ENCODE results near the gene PDZD2. TPM values are rescaled to one million over a fixed set of nuclear protein-coding genes. Genes with fewer than 3 reads are reported as not detected.

Gene PDZD2
- polyA plus RNA-seq, 1 donor from 2014 or later: 3.1 TPM

GRCh38 chr5:32158679-32158975 lies 519.7 kb downstream of the PDZD2 start:
- TF ChIP-seq EZH2 (IDR thresholded peaks at IDR 0.05; ENCODE audit: borderline replicate concordance, insufficient read depth, low read length, poor library complexity, severe bottlenecking) (no peak), POLR2AphosphoS5 (IDR thresholded peaks at IDR 0.05) (no peak), RAD21 (conservative IDR thresholded peaks at IDR 0.05) (no peak), MXI1 (conservative IDR thresholded peaks at IDR 0.05; ENCODE audit: poor library complexity, severe bottlenecking) (no peak), REST (IDR thresholded peaks at IDR 0.05; ENCODE audit: borderline replicate concordance) (no peak), CTCF (IDR thresholded peaks at IDR 0.05; ENCODE audit: poor library complexity, severe bottlenecking) (no peak), SMC3 (conservative IDR thresholded peaks at IDR 0.05; ENCODE audit: poor library complexity) (no peak), EP300 (conservative IDR thresholded peaks at IDR 0.05; ENCODE audit: poor library complexity, severe bottlenecking) (no peak), TAF1 (IDR thresholded peaks at IDR 0.05; ENCODE audit: low read depth) (no peak)
- no peaks in the 10 kb centered on the region for H3K9me2 ChIP-seq (ENCODE audit: insufficient read depth, low read length)
- no peak overlapping the region for H3K4me2 ChIP-seq (ENCODE audit: low read length)
- peaks cover 70% of the 10 kb centered on the region for H3K79me2 ChIP-seq (replicated peaks; ENCODE audit: insufficient read depth, low read length)
- no peaks in the 10 kb centered on the region for H3K36me3 ChIP-seq (ENCODE audit: insufficient read depth, low read length)
- no peak overlapping the region for H3K9ac ChIP-seq (ENCODE audit: low read length)
- no peak overlapping the region for H2AFZ ChIP-seq (ENCODE audit: low read depth, low read length)
- no peak overlapping the region for H3K27ac ChIP-seq (ENCODE audit: low read length)
- H3K27me3 ChIP-seq (ENCODE audit: insufficient read depth, low read depth, low read length): no peaks in the 10 kb centered on the region
- no peaks in the 10 kb centered on the region for H3K9me3 ChIP-seq (ENCODE audit: low read length)
- no peaks in the 10 kb centered on the region for H3F3A ChIP-seq (ENCODE audit: insufficient read depth, low read length, poor library complexity, severe bottlenecking)
- peaks cover 2% of the 10 kb centered on the region for H4K20me1 ChIP-seq (ENCODE audit: insufficient read depth)
- H3K4me3 ChIP-seq (ENCODE audit: low read length): no peak overlapping the region

- H3K27ac ChIP-seq (ENCODE audit: low read length): no peak overlapping the region
- H3K9me3 ChIP-seq (ENCODE audit: low read length): no peaks in the 10 kb centered on the region
- no peaks in the 10 kb centered on the region for H3K27me3 ChIP-seq (ENCODE audit: insufficient read depth, low read depth, low read length)
- no peaks in the 10 kb centered on the region for H4K20me1 ChIP-seq (ENCODE audit: insufficient read depth)
- H3K4me2 ChIP-seq (ENCODE audit: low read length): no peak overlapping the region
- TF ChIP-seq CTCF (IDR thresholded peaks at IDR 0.05; ENCODE audit: poor library complexity, severe bottlenecking) (no peak), EP300 (conservative IDR thresholded peaks at IDR 0.05; ENCODE audit: poor library complexity, severe bottlenecking) (no peak), SMC3 (conservative IDR thresholded peaks at IDR 0.05; ENCODE audit: poor library complexity) (no peak), REST (IDR thresholded peaks at IDR 0.05; ENCODE audit: borderline replicate concordance) (no peak), TAF1 (IDR thresholded peaks at IDR 0.05; ENCODE audit: low read depth) (no peak), RAD21 (conservative IDR thresholded peaks at IDR 0.05) (no peak), EZH2 (IDR thresholded peaks at IDR 0.05; ENCODE audit: borderline replicate concordance, insufficient read depth, low read length, poor library complexity, severe bottlenecking) (no peak), POLR2AphosphoS5 (IDR thresholded peaks at IDR 0.05) (no peak), MXI1 (conservative IDR thresholded peaks at IDR 0.05; ENCODE audit: poor library complexity, severe bottlenecking) (no peak)
- peaks cover 67% of the 10 kb centered on the region for H3K79me2 ChIP-seq (replicated peaks; ENCODE audit: insufficient read depth, low read length)
- no peak overlapping the region for H3K9ac ChIP-seq (ENCODE audit: low read length)
- no peak overlapping the region for H3K4me3 ChIP-seq (ENCODE audit: low read length)
- no peaks in the 10 kb centered on the region for H3F3A ChIP-seq (ENCODE audit: insufficient read depth, low read length, poor library complexity, severe bottlenecking)
- no peaks in the 10 kb centered on the region for H3K9me2 ChIP-seq (ENCODE audit: insufficient read depth, low read length)
- no peak overlapping the region for H2AFZ ChIP-seq (ENCODE audit: low read depth, low read length)
- H3K36me3 ChIP-seq (ENCODE audit: insufficient read depth, low read length): no peaks in the 10 kb centered on the region
Observed at GRCh38 chr5:32159328-32160072, 520.6 kb downstream of the PDZD2 start.
